HG02678 (cell line): ENCODE measurements around the gene TMEM135.

Source experiments
- ATAC-seq: cut with Tn5 transposase; IDR thresholded peaks from one replicate; pipeline ENCODE4 v1.9.1; 2021; ENCODE audit warnings: mild to moderate bottlenecking, moderate library complexity; ENCODE audit not compliant: unreplicated experiment

TMEM135 gene

GRCh38 chr11:87190071-87190470, 152.3 kb downstream of the TMEM135 start:
- ATAC-seq: no peak

- no peak for ATAC-seq
These were observed 156.2 kb downstream of the TMEM135 start for GRCh38 chr11:87193756-87194470.

- no peak for ATAC-seq
These were observed 157.5 kb downstream of the TMEM135 start for GRCh38 chr11:87194985-87195820.

- no peak for ATAC-seq
These were observed 160.6 kb downstream of the TMEM135 start for GRCh38 chr11:87198266-87198881.

GRCh38 chr11:87201376-87201775, 163.6 kb downstream of the TMEM135 start:
- no peak for ATAC-seq

GRCh38 chr11:87203907-87204602, 166.3 kb downstream of the TMEM135 start:
- no peak for ATAC-seq

- ATAC-seq: peak; percentile 6
These were observed 175.2 kb downstream of the TMEM135 start for GRCh38 chr11:87212891-87213290.

- ATAC-seq: peak; percentile 81
These were observed 175.7 kb downstream of the TMEM135 start for GRCh38 chr11:87213444-87213843.

GRCh38 chr11:87215236-87215635, 177.5 kb downstream of the TMEM135 start:
- no peak for ATAC-seq

GRCh38 chr11:87219266-87219665, 181.5 kb downstream of the TMEM135 start:
- ATAC-seq: no peak

- ATAC-seq: no peak
These were observed 186.1 kb downstream of the TMEM135 start for GRCh38 chr11:87223816-87224215.

- ATAC-seq: no peak
These were observed 186.8 kb downstream of the TMEM135 start for GRCh38 chr11:87224486-87224885.

GRCh38 chr11:87228820-87229219, 191.1 kb downstream of the TMEM135 start:
- no peak for ATAC-seq

- no peak for ATAC-seq
These were observed 193.3 kb downstream of the TMEM135 start for GRCh38 chr11:87230995-87231394.

GRCh38 chr11:87232320-87232719, 194.6 kb downstream of the TMEM135 start:
- no peak for ATAC-seq

GRCh38 chr11:87235366-87235765, 197.6 kb downstream of the TMEM135 start:
- ATAC-seq: no peak

- no peak for ATAC-seq
These were observed 198.6 kb downstream of the TMEM135 start for GRCh38 chr11:87236368-87236767.

- no peak for ATAC-seq
These were observed 201.3 kb downstream of the TMEM135 start for GRCh38 chr11:87239001-87239400.

GRCh38 chr11:87239531-87239930, 201.8 kb downstream of the TMEM135 start:
- ATAC-seq: no peak

- ATAC-seq: no peak
These were observed 213.8 kb downstream of the TMEM135 start for GRCh38 chr11:87251560-87251959.

- no peak for ATAC-seq
These were observed 215.1 kb downstream of the TMEM135 start for GRCh38 chr11:87252869-87253268.
